Fibroblast of skin of abdomen (primary cell): ENCODE measurements around the gene CXXC5.

ENCODE experiments used
- DNase-seq: peaks from one replicate; pipeline ENCODE4 v3.0.0-alpha.2; 2013

CXXC5 gene

GRCh38 chr5:139638736-139639618 is 9.2 kb upstream of the CXXC5 start:
- no peak for DNase-seq

GRCh38 chr5:139639619-139640380 is 8.3 kb upstream of the CXXC5 start:
- DNase-seq = no peak

GRCh38 chr5:139640421-139641115 is 7.6 kb upstream of the CXXC5 start:
- no peak for DNase-seq

- DNase-seq = no peak
Observed at GRCh38 chr5:139641116-139642080, 6.8 kb upstream of the CXXC5 start.

- DNase-seq = no peak
Observed at GRCh38 chr5:139642213-139642612, 5.9 kb upstream of the CXXC5 start.

- no peak for DNase-seq
Observed at GRCh38 chr5:139642891-139643871, 5.0 kb upstream of the CXXC5 start.

GRCh38 chr5:139644001-139644456 is 4.1 kb upstream of the CXXC5 start:
- DNase-seq = no peak

- no peak for DNase-seq
Observed at GRCh38 chr5:139644646-139645429, 3.3 kb upstream of the CXXC5 start.

GRCh38 chr5:139645430-139645871 is 2.7 kb upstream of the CXXC5 start:
- DNase-seq = no peak

GRCh38 chr5:139646111-139646510 is 2.0 kb upstream of the CXXC5 start:
- no peak for DNase-seq

GRCh38 chr5:139646912-139647505 is 1.1 kb upstream of the CXXC5 start:
- no peak for DNase-seq

GRCh38 chr5:139647506-139648204 is 494 bp upstream of the CXXC5 start:
- no peak for DNase-seq

- no peak for DNase-seq
Observed at GRCh38 chr5:139649082-139649991, 1.2 kb downstream of the CXXC5 start.

- DNase-seq = no peak
Observed at GRCh38 chr5:139650031-139650688, 2.0 kb downstream of the CXXC5 start.

- DNase-seq = no peak
Observed at GRCh38 chr5:139650689-139651042, 2.5 kb downstream of the CXXC5 start.

- DNase-seq = no peak
Observed at GRCh38 chr5:139651043-139651834, 3.1 kb downstream of the CXXC5 start.
